Middle frontal gyrus (tissue), 1 donor: Measurements from ENCODE around the gene COMMD7.

ENCODE experiments used
- DNase-seq: peaks from one replicate; pipeline ENCODE4 v3.0.0-alpha.2; 2015; ENCODE audit warnings: low spot score; ENCODE audit errors: extremely low spot score

COMMD7 gene

DNA sequence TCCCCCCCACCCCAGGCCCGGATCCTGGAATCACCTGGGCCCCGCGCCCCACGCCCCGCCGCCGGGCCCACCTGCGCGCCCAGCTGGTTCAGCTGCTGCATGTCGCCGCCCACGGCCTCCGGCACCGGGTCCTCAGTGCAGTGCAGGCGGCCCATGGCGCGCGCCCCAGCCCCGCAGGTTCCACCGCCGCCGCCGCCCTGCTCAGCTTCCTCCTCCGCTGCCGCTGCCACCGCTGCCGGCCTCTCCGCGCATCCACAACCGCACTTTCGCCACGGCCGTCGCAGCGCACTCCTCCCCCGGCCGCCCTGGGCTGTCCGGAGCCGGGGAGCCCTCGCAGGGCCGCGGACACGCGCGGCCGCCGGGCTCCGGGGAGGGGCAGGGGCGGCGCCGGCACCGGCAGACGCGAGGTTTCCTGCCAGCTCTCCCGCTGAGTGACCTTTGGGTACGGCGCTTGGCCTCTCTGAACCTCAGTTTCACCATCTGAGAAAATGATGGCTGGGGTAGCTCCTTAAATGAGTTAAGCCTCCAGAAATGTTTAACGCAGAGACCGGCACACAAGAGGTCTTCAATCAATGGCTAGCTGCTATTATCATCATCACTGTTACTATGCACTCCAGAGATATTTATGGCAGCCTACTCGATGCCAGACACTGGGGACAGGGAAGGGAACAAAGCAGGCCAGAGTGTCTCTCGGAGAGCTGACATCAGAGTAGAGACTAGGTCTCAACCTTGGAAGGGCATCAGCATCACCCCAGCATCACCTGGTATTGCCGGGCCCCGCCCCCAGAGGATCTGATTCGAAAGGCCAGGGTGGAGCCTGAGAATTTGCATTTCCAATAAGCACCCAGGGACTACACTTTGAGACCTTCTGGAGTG, at the start of gene COMMD7:
Gene COMMD7 (minus strand): TSS at position 231 of the 876 bp plus-strand sequence. CDS start 76 bp downstream, at position 155.
- no peak for DNase-seq

DNA sequence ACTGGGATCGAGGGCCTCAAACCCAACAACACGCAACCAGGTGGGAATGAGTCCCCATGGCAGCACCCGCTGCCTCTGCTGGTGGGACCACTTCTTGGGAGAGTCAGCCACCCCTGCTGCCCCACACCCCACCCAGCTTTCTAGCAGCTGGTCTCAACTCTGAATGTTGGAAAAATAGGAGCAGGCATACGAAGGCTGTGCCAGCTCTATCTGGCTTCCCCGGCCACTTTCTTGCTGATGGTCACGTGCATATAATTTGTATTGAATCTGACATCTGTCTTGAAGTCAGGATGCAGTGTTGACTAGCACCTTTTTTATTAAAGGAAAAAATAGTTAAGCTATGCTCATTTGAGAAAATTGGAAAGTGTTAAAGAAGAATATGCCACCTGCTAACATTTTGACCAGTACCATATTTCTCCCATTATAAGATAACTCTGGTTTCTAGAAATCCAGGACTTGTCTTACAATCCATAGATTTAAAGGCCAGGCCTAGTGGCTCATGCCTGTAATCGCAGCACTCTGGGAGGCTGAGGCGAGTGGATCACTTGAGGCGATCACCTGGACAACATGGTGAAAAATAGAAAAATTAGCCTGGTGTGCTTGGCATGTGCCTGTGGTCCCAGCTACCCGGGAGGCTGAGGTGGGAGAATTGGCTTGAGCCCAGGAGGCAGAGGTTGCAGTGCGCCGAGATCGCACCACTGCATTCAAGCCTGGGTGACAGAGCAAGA, 49.6 kb upstream of the COMMD7 start:
- no peak for DNase-seq

DNA sequence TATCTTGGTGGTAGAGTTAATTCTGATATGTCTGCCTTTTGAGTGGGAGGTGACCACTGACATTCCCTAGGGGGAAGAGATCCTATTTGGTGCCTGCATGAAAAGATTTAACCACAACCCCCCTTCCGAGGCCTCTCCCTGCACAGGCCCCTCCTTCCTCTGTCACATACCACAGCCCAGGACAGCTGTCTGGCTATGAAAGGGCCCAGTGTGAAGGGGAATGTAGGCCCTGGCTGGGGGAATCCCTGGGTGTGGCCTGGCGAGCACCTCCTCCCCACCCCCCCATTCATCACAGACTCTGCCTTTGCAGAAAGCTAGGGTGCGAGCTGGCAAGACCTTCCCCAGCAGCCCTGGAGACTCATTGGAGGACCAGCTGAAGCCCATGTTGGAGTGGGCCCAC, 49.0 kb upstream of the COMMD7 start:
- DNase-seq: no peak

DNA sequence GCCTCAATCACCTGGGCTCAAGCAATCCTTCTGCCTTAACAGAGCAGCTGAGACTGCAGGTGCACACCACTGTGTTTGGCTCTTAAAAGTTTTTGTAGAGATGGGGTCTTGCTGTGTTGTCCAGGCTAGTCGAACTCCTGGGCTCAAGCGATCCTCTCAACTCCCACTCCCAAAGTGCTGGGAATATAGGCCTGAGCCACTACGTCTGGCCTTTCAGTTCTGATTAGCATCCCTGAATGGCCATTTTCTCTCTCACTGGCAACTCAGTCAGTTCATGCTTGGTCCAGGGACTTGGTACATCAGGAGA, 47.4 kb upstream of the COMMD7 start:
- DNase-seq: no peak

DNA sequence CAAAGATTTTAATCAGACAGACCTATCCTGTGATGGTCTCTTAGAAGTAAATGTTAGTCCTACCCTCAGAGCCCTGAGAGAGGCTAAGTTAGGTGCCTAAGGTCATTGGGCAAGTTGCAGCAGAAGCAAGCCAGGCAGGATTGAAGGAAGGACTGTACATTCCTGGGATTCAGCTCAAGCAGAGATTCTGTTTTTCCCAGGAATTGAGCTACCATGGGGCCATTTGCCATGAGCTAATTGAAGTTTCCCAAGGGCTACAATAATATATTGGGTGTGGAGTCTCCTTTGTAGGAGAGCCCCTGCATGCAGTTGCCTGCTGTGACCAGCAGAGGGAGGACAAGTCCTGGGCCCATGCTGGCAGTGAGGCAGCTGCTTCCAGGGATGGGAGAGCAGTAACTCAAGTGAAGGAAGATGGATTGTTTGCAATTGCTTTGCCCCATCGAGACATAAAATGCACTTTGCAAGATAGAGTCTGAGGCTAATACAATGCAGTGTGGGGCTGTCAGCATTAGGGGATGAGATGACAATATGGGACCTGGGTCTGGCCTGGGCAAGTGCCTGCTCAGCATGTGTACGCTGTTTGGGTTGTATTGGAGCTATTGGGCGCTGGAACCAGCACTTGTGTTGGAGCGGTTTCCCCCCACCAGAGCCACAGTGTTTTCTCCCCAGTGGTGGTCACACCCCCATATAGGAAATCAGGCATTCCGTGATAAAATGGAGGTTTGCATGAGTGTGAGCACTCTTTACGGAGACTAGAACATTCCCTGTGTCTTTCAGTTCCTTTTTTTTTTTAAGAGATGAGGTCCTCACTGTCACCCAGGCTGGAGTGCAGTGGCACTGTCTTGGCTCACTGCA, 46.9 kb upstream of the COMMD7 start:
- peak; percentile 77 for DNase-seq

DNA sequence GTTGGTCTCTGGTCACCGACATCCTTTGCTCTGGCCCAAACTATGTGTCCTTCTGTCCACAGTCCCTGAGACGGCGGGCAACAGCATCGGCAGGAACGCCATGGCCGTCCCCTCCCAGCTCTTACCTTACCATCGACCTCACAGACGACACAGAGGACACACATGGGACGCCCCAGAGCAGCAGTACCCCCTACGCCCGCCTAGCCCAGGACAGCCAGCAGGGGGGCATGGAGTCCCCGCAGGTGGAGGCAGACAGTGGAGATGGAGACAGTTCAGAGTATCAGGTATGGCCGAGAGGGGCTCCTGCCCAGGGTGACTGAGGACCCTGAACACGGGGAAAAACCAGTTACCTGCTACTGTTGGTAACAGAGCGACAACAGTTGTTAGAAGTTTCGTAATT, 43.9 kb upstream of the COMMD7 start:
- no peak for DNase-seq

DNA sequence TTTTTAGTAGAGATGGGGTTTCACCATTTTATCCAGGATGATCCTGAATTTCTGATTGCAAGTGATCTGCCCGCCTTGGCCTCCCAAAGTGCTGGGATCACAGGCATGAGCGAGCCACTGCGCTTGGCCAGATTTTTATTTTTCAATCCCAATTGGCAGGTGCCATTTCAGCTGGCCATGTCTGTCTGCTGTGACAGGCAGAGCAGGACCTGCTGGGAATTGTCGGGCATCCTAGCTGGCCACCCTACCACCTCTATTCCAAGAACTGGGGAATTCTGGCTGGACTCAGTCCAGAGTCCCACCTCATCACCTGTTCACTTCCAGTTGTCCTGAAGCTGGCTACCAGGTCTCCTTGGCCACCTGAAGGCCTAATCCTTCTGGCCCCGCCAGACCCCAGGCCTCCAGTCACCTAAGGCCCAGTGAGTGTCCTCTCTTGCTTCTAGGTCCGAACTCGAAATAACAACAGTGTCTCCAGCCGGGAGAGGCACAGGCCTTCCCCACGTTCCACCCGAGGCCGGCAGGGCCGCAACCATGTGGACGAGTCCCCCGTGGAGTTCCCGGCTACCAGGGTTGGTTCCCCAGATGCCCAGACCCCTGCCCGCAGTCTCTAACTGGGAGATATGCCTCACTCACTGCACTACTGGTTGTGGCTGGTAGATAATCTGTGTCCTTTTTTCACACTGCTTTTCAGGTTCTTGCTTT, 42.9 kb upstream of the COMMD7 start:
- DNase-seq: no peak

DNA sequence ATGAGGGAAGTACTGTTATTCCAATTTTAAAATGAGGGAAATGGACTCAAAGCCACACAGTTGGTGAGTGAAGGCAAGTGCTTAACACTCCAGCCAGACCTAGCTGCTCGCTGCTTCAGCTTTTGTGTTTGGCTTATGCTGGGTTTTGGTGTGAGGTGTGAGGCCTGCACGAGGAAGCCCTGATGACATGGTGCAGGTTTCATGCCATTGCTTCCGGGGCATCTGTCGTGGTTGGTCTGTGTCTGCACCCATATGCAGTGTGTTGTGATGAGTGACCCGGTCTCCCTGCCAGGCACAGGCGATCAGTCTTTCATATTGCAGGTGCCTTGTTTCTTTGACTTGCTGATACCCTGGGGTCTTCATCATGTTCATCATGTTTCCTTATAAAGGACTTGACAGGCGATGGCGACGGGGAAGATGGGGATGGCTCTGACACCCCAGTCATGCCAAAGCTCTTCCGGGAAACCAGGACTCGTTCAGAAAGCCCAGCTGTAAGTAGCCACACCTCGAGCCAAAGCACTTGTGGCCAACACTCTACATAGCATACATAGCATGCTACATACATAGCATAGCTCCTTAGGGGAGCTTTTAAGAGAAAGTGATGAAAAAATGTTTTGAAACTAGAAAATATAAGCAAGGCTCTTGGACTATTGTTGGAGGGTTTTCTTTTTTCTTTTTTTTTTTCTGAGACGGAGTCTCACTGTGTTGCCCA, 41.3 kb upstream of the COMMD7 start:
- no peak for DNase-seq

DNA sequence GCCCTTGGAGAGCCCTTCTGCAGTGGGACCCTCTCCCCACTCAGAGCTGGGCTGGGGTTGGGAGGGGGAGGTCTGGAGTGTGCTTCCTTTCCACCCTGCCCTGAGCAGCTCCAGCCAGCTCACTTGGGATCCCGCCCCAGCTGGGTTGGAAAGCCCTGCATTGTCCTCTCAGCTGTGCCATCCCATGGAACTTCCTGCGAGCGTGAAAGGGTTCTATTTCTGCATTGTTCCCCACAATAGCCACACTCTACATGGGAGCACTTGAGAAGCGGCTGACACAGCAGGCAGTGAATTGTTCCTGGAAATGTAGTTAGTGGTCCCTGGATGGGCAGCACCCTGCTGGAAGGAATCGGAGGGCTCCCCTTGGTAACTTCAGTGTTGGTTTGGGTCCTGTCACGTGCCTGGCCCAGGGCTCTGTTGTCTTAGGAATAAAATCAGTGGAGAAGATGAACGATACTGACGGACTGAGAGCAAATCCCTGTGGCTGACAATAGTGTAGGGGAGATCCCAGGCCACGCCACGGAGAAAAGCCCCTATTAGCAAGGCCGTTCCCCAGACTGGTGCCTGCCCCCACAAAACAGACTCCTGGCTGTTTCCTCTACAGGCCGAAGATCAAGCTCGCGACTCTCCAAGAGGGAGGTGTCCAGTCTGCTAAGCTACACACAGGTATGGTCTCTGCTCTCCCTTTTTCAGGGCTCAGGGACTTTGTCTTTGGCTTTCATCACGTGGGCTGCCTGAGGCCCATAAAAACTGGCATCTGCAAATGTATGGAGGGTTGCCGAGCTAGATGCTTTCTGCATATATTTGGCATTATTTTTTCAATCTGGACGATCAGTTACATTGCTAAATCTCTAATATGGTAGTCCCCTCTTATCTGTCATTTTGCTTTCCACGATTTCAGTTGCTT, 37.7 kb upstream of the COMMD7 start:
- DNase-seq: peak; percentile 33

DNA sequence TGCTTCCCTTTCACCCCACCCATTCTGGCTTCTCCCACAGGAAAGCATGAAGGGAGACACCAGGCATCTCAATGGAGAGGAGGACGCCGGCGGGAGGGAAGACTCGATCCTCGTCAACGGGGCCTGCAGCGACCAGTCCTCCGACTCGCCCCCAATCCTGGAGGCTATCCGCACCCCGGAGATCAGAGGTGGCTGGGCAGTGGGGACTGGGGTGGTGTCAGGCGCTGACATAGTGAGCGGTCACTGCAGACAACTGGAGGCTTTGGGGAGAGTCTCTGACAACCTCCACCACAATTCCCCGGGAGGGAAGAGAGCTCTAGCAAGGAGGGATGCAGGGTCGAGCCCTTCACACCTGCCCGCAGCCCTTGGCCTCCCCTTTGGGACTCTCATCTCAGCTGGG, 37.0 kb upstream of the COMMD7 start:
- DNase-seq: no peak

DNA sequence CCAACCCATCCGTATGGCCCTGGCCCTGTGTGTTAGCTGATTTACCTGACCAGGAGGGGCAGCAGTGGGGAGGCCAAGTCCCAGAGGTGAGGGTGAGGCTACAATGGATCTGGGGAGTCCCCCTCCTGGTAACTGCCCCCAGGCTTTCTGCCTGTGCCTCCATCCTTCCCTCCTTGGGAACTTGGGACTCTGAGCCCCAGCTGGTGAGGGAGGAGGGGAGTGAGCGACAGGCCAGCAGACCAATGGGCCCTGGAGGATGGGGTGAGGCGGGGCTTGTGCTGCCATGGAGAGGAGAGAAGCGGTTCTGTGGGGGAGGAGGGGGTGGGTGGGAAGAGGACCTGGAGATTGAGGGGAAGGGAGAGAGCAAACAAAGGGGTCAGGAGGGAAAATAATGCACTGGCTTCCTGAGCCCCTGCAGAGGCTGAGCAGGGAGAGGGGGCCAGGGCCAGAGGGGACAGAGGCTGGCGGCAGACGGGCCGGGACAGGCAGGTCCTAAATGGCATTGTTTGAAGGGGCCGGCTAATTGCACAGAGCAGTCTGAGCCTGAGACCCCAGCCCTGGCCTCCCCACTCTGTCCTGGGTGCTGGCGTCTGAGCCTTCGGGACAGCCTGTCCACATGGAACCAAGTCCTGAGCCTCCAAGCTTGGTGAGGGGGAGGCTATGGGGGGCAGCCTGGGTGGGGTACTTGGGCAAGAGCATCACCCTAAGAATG, 36.4 kb upstream of the COMMD7 start:
- DNase-seq: no peak

DNA sequence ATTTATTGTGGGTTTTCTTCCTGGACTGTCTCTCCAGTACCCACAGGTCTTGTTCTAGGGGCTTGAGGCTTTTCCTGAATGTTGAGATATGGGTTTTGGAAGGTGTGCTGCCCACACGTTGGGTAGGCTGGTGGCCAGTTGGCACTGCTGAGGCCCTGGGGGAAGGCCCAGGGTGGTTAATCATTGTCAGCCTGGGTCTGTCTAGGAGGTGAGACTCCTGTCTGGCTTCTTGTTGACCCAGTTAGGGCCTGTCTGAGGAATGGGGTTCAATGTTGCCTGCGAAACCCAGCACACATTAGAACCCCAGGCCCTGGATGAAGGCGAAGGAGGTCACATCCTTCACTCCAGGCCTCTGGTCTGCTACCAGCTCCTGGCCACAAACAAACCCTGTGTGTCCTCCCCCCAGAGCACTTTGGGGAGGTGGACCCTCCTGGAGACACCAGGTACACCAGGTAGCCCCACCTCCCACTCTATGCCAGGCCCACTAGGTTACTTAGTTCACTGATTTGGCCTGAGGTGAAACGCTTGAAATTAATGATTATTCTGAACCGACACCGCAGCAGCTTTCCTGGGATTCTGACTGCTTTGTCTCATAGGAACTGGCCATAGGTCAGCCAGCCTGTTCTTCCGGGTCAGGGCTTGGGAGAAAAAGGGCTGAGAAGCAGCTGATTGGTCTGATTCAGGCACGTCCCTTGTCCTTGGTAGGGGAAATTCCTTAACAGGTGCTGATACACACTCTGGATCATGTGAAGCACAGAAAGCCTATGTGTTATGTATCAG, 34.1 kb upstream of the COMMD7 start:
- DNase-seq: no peak

DNA sequence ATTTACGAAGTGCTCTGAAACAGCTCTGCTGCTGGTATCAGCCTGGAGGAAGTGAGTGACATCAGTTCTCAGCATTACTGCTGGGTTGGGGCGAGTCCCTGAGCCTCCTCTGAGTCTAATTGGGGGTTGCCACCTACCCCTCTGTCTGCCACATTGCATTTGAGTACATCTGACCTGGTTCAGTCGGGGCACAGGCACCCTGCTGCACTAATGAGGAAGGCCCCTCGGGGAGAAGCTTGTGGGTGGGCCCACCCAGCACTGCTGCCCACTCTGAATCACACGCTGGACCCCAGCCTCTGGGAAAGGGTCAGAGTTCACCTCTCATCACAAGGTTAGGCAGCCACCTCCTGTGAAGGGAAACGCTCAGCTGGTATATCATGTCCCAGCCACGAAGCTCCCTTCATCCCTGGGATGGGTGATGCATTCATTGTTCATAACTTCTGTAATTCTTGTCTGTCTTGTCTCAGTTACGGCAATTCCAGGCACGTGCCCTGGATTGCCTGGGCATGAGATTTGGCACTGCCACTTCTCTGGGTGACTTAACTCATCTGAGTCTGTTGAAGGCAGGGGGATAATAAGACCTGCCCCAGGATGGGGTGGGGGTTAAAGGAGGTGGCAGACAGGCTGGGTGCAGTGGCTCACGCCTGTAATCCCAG, 32.2 kb upstream of the COMMD7 start:
- DNase-seq: no peak

DNA sequence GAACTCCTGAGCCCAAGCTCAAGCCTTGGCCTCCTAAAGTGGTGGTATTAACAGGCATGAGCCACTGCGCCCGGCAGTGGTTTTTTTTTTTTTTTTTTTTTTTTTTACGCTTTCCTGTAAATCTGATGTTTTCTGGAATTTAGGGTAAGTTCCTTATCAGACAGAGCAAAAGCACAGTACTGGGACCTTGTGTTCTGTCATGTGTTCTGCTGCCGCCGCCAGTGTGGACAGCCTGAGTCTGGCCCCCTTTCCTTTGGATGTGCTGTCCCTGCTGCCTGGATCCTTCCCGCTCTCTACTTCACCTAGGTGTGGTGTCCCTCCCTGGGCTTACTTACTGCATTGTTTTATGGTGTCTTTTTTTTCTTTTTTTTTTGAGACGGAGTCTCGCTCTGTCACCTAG, 30.6 kb upstream of the COMMD7 start:
- DNase-seq: no peak

DNA sequence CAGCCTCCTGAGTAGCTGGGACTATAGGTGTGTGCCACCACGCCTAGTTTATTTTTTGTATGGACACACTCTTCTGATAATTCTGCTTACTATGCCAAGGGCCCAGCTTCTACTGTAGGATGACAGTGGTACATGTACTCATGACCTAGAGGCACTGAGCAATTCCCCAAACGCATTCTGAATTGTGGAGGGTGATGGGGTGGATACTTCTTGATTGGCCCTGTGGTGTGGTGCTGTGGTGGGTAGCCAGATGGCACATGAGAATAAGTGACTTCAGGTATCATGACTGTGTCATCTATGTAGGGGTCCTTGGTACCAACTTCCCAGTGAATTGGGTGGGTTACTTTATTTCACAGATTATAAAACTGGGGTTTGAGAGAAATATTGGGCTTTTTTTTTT, 30.0 kb upstream of the COMMD7 start:
- DNase-seq: no peak

DNA sequence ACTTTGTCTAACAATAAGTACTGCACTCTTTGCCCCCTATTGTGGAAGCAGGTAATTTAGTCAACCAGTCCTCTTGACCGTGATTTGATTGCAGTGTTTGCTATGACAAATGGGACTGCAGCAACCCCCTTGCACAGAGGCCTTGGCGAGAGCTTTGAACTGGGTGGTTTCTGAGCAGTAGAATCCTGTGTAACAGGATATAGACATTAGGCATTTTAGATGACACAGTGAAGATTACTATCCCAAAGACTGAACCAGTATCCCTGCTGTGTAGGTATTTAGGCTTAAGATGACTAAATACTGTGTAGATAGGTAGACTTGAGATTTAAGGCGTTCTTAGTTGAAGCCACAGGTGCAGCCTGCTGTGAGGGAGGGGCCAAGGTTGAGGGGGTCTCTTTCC, 28.8 kb upstream of the COMMD7 start:
- DNase-seq: no peak

DNA sequence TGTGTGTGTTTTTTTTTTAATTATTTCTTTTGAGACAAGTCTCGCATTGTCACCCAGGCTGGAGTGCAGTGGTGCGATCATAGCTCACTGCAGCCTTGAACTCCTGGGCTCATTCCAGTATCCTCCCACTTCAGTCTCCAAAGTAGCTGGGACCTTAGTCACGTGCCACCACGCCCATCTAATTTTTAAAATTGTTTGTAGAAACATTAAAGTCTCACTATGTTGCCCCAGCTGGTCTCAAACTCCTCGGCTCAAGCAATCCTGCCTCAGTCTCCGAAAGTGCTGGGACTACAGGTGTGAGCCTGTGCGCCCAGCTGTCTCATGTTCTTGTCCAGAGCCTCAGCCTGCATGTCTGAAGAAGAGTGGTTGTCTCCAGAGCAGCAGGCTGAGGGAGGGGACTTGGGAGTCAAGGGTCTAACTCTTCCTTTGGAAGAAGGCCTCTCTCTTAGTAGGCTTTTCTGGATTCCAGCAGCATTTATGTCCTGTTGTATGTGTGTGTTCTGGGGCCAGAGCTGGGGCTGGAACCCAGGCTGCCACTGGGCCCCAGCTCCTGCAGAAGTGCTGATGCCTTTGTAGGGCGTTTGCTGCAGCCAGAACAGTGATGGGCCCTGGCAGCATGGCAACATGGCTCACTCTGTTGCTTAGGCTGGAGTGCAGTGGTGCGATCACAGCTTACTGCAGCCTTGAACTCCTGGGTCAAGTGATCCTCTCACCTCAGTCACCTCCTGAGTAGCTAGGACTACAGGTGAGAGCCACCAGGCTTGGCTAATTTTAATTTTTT, 24.3 kb upstream of the COMMD7 start:
- no peak for DNase-seq
